ENCODE results near the gene SESN1.
"Not testable (repeated sequence)": the region's sequence is repeated elsewhere in the genome, so short reads cannot be mapped to it uniquely, and the experiment has no call there.

SESN1 gene

GRCh38 chr6:108993876-108994275, 100.8 kb downstream of the SESN1 start:
- DNase-seq: no peak

GRCh38 chr6:108989700-108990099, 104.9 kb downstream of the SESN1 start:
- DNase-seq: no peak

- DNase-seq: no peak
Observed at GRCh38 chr6:108988765-108989164, 105.9 kb downstream of the SESN1 start.

- DNase-seq: no peak
Observed at GRCh38 chr6:108988296-108988695, 106.3 kb downstream of the SESN1 start.

- DNase-seq: no peak
Observed at GRCh38 chr6:108987156-108987555, 107.5 kb downstream of the SESN1 start.

- no peak for DNase-seq
Observed at GRCh38 chr6:108985301-108985700, 109.3 kb downstream of the SESN1 start.

GRCh38 chr6:108983151-108983550, 111.5 kb downstream of the SESN1 start:
- DNase-seq: no peak

GRCh38 chr6:108982154-108983113, 112.2 kb downstream of the SESN1 start:
- DNase-seq: no peak

GRCh38 chr6:108978638-108979037, 116.0 kb downstream of the SESN1 start:
- DNase-seq: not testable (repeated sequence)

- no peak for DNase-seq
Observed at GRCh38 chr6:108974201-108974600, 120.4 kb downstream of the SESN1 start.

- no peak for DNase-seq
Observed at GRCh38 chr6:108969776-108970175, 124.9 kb downstream of the SESN1 start.

- DNase-seq: no peak
Observed at GRCh38 chr6:108968325-108969316, 126.0 kb downstream of the SESN1 start.

GRCh38 chr6:108966855-108967755, 127.5 kb downstream of the SESN1 start:
- no peak for DNase-seq

GRCh38 chr6:108966251-108966650, 128.4 kb downstream of the SESN1 start:
- no peak for DNase-seq

GRCh38 chr6:108961985-108962384, 132.7 kb downstream of the SESN1 start:
- no peak for DNase-seq

- DNase-seq: no peak
Observed at GRCh38 chr6:108961077-108961476, 133.6 kb downstream of the SESN1 start.

- no peak for DNase-seq
Observed at GRCh38 chr6:108960601-108961000, 134.0 kb downstream of the SESN1 start.

GRCh38 chr6:108959972-108960582, 134.6 kb downstream of the SESN1 start:
- no peak for DNase-seq

- no peak for DNase-seq
Observed at GRCh38 chr6:108958900-108959770, 135.5 kb downstream of the SESN1 start.

GRCh38 chr6:108957221-108957620, 137.4 kb downstream of the SESN1 start:
- DNase-seq: no peak

Measured in activated CD4-positive, alpha-beta T cell treated with anti-CD3 and anti-CD28 coated beads for 1 hour (primary cell).